ENCODE results near the gene IL21.

Gene IL21

DNA sequence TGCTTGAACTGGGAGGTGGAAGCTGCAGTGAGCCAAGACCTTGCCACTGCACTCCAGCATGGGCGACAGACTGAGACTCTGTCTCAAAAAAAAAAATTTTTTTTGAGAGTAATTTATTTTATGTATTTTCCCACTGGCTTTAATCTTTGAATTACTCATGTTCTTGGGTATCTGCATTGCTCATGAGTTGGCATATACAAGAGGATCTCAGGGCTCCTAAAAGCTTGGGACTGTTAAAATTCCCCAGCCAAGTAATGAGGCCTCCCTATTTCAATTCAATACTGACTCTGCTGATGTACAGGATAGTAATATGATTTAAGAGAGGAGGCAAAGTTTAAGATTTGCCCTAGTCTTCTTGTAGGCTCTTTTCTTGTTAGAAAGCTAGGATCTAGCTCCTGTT lies 6.2 kb downstream of the IL21 start:
- CTCF ChIA-PET = interaction anchor here (1.3 to 1.4 kb wide), 3 partner anchors 10 to 143 kb away, joined by 4 to 8 read pairs (median 4); no protein-coding TSS in a partner anchor
- TF ChIP-seq, protein P1, sequence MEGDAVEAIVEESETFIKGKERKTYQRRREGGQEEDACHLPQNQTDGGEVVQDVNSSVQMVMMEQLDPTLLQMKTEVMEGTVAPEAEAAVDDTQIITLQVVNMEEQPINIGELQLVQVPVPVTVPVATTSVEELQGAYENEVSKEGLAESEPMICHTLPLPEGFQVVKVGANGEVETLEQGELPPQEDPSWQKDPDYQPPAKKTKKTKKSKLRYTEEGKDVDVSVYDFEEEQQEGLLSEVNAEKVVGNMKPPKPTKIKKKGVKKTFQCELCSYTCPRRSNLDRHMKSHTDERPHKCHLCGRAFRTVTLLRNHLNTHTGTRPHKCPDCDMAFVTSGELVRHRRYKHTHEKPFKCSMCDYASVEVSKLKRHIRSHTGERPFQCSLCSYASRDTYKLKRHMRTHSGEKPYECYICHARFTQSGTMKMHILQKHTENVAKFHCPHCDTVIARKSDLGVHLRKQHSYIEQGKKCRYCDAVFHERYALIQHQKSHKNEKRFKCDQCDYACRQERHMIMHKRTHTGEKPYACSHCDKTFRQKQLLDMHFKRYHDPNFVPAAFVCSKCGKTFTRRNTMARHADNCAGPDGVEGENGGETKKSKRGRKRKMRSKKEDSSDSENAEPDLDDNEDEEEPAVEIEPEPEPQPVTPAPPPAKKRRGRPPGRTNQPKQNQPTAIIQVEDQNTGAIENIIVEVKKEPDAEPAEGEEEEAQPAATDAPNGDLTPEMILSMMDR (IDR thresholded peaks at IDR 0.05; ENCODE audit: insufficient read depth, low read length, missing control alignments) = no peak
- POLR2A ChIA-PET = no interaction called here
- DNase-seq (ENCODE audit: low read depth, low spot score) = no peak
- no peak overlapping the region for H3K4me3 ChIP-seq (ENCODE audit: low read depth, low read length)

DNA sequence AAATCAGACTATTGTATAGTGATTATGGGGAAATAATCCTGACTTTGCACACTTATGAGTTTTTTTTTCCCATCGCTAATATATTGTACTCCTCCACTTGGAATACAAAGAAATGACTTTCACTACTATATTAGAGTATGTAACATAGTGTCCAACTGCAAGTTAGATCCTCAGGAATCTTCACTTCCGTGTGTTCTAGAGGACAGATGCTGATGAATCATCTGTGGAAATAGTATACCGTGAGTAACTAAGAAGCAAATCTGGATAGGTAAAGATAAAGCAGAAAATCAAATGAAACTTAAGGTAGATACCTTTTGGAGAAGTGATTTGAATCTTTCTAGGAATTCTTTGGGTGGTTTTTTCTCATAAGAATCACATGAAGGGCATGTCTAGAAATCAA lies 8.3 kb downstream of the IL21 start:
- H3K4me3 ChIP-seq (ENCODE audit: low read depth, low read length) = no peak overlapping the region
- POLR2A ChIA-PET = no interaction called here
- CTCF ChIA-PET = interaction anchor here (1.4 to 2.1 kb wide), 2 partner anchors 10 to 39 kb away, joined by 3 to 20 read pairs; no protein-coding TSS in a partner anchor
- TF ChIP-seq, protein P1 (IDR thresholded peaks at IDR 0.05; ENCODE audit: insufficient read depth, low read length, missing control alignments) = no peak
- DNase-seq (ENCODE audit: low read depth, low spot score) = no peak

DNA sequence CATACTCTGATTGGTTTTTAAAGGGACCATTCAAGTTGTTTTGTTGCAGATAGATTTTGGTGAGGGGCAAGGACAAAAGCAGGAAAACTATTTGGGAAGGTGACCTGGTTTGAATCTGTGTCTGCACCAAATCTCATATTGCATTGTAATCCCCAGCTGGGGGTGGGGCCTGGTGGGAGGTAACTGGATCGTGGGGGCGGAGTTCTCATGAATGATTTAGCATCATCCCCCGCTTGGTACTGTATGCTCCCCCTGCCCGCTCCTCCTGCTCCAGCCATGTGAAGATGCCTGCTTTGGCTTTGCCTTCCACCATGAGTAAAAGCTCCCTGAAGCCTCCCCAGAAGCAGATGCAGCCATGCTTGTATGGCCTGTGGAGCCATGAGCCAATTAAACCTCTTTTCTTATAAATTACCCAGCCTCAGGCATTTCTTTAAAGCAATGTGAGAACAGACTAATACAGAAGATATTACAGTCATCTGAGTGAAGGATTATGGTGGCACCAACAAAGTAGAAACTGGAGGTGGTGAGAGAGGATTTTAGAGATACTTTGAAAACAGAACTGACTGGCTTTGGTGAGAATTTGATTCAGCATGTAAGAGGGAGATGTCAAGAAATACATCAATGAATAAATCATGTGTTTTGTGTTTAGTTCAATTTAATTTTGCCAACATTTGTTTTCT lies 14.4 kb downstream of the IL21 start:
- DNase-seq (ENCODE audit: low read depth, low spot score) = no peak
- POLR2A ChIA-PET = no interaction called here
- CTCF ChIA-PET = interaction anchor here (1.3 to 1.5 kb wide), 2 partner anchors 111 to 308 kb away, joined by 3 to 6 read pairs; no protein-coding TSS in a partner anchor
- TF ChIP-seq, protein P1 (IDR thresholded peaks at IDR 0.05; ENCODE audit: insufficient read depth, low read length, missing control alignments) = no peak
- H3K4me3 ChIP-seq (ENCODE audit: low read depth, low read length) = no peak overlapping the region

DNA sequence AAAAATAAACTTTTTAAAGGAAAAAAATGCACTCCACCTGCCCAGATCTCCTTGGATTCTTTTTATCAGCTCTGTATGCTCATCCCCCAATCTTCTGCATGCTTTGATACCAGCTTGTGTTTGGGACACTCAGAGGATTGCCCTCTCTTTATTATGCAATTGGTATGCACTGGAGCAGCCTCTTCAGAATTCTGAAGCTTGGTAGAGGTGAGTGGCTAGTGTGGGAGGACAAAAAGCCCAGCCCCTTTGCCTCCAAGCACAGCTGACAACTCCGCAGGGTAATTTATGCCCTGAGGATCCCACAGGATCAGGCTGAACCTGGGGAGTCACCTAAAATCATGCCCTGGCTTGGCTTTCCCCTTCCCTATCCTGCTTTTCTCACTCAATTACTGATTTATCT lies 16.7 kb downstream of the IL21 start:
- no peak overlapping the region for H3K4me3 ChIP-seq (ENCODE audit: low read depth, low read length)
- ChIA-PET POLR2A (no interaction called here), CTCF (interaction anchor here (1.0 to 4.3 kb wide), 11 partner anchors 10 to 703 kb away, joined by 3 to 78 read pairs (median 16); partner anchors contain the start of gene BBS12)
- no peak for DNase-seq (ENCODE audit: low read depth, low spot score)
- TF ChIP-seq, protein P1 (IDR thresholded peaks at IDR 0.05; ENCODE audit: insufficient read depth, low read length, missing control alignments) = no peak

DNA sequence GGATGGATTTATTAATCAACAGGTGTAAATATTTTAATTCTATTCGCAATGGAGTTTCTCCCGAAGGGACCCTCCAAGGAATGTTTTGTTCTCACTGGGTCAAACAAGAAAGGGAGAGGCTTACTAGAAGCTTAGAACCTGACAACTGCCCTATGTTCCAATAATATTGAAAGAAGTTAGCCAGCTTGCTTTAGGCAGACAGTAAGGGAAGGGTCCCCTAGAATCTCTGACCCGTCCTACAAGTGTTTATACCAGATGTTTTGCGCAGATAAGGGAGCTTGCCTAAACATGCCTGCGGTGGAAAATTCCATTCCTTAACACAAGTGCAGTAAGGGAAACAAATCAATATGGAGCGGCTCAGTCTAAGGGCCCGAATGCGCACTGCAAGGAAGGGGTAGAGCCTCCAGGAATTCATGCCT lies 17.7 kb downstream of the IL21 start:
- TF ChIP-seq, protein P1 (IDR thresholded peaks at IDR 0.05; ENCODE audit: insufficient read depth, low read length, missing control alignments) = no peak
- POLR2A ChIA-PET = no interaction called here
- DNase-seq (ENCODE audit: low read depth, low spot score) = no peak
- CTCF ChIA-PET = interaction anchor here (0.9 to 4.3 kb wide), 31 partner anchors 8 to 702 kb away, joined by 3 to 78 read pairs (median 5); partner anchors contain the start of genes BBS12 and NUDT6
- no peak overlapping the region for H3K4me3 ChIP-seq (ENCODE audit: low read depth, low read length)

DNA sequence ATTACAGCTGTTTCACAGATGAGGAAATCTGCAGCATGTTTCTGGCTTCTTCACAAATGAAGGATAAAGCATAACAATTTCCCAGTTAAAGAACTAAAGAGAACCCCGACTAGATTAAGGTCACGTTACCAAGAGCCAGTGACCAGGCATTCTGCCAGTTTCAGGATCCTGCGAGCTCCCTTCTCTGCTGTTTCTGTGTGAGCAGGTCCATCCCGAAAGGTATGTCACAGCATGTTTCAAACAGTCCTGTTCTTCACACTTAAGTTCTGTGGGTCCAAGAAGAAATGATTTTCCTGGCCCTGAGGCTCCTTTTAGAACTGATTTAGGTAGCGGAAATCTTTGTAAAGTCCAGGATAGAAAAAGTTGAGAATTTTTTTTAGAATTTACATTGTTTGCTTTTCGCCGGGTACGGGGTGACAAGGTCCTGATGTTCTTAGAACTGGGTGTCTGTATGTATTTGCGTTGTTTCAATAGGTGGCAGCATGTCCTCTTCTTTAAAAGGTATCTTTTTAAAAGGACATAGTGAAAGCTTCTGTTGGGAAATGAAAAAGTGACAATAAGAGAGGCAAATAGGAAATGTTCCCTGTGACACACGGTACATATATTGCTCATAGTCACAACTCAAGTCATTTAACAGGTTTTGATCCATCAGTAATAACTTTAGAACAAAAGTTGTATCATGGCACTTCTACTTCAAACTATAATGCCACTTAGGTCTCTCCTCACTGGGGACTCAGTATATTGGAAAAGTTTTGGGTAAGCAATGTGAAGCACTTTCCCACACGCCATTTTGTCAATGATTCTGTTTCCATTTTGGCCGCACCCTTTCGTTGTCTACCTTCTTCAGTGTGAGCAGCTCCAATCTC lies 18.4 kb downstream of the IL21 start:
- TF ChIP-seq, protein P1 (IDR thresholded peaks at IDR 0.05; ENCODE audit: insufficient read depth, low read length, missing control alignments) = peak; percentile 20
- no peak for DNase-seq (ENCODE audit: low read depth, low spot score)
- POLR2A ChIA-PET = no interaction called here
- H3K4me3 ChIP-seq (ENCODE audit: low read depth, low read length) = no peak overlapping the region
- CTCF ChIA-PET = interaction anchor here (0.8 to 4.3 kb wide), 44 partner anchors 9 to 383 kb away, joined by 3 to 78 read pairs (median 4); partner anchors contain the start of genes BBS12 and NUDT6
